Kidney epithelial cell (primary cell): ENCODE data around the gene CNTN1. TPM values are rescaled to one million over a fixed set of nuclear protein-coding genes. Genes with fewer than 3 reads are reported as not detected.

Experiments
- DNase-seq: peaks from one replicate; pipeline ENCODE4 v3.0.0-alpha.2; 2010; ENCODE audit warnings: low read depth
- H3K27me3 ChIP-seq: 2 replicates; pipeline ENCODE4 v1.6.0; 2011; ENCODE audit warnings: low read length; ENCODE audit not compliant: control insufficient read depth, insufficient read depth
- H3K36me3 ChIP-seq: 2 replicates; pipeline ENCODE4 v1.5.1; 2011; ENCODE audit warnings: low read length; ENCODE audit not compliant: control insufficient read depth, insufficient read depth
- H3K4me3 ChIP-seq: 2 replicates; pipeline ENCODE4 v1.5.1; 2011; ENCODE audit warnings: low read depth, mild to moderate bottlenecking, control low read depth, low read length
- CTCF ChIP-seq: IDR thresholded peaks from 2 replicates; pipeline ENCODE4 v1.5.1; 2011; ENCODE audit warnings: mild to moderate bottlenecking, moderate library complexity, low read length, control low read depth, inconsistent platforms; ENCODE audit not compliant: insufficient read depth, poor library complexity, severe bottlenecking
- total RNA-seq: library from RNA; depleted of rRNA; stranded (reverse); fragments of >200 nt; gene quantifications from 2 replicates; pipeline ENCODE4 v1.2.3, GENCODE V29; 2015

CNTN1 gene
- total RNA-seq, 1 donor from 2014 or later, result 1.5 TPM

- no peak overlapping the region for H3K4me3 ChIP-seq
- H3K36me3 ChIP-seq, result no peaks in the 10 kb centered on the region
- H3K27me3 ChIP-seq, result no peaks in the 10 kb centered on the region
- DNase-seq, result no peak
- no peak for TF ChIP-seq CTCF
Measured at GRCh38 chr12:40663781-40664180, 28.5 kb upstream of the CNTN1 start.

GRCh38 chr12:40668099-40668529 lies 24.1 kb upstream of the CNTN1 start:
- no peak for DNase-seq
- H3K4me3 ChIP-seq, result no peak overlapping the region
- TF ChIP-seq CTCF, result no peak
- no peaks in the 10 kb centered on the region for H3K36me3 ChIP-seq
- H3K27me3 ChIP-seq, result no peaks in the 10 kb centered on the region

- no peak for TF ChIP-seq CTCF
- Histone ChIP-seq H3K36me3 (no peaks in the 10 kb centered on the region), H3K27me3 (no peaks in the 10 kb centered on the region), H3K4me3 (no peak overlapping the region)
- DNase-seq, result no peak
Measured at GRCh38 chr12:40672741-40673271, 19.4 kb upstream of the CNTN1 start.

- no peak for DNase-seq
- H3K4me3 ChIP-seq, result no peak overlapping the region
- no peaks in the 10 kb centered on the region for H3K36me3 ChIP-seq
- TF ChIP-seq CTCF, result no peak
- H3K27me3 ChIP-seq, result no peaks in the 10 kb centered on the region
Measured at GRCh38 chr12:40681148-40681547, 11.1 kb upstream of the CNTN1 start.

- TF ChIP-seq CTCF, result no peak
- Histone ChIP-seq H3K4me3 (no peak overlapping the region), H3K36me3 (no peaks in the 10 kb centered on the region), H3K27me3 (no peaks in the 10 kb centered on the region)
- no peak for DNase-seq
Measured at GRCh38 chr12:40684986-40685385, 7.3 kb upstream of the CNTN1 start.

GRCh38 chr12:40688085-40688725 lies 4.0 kb upstream of the CNTN1 start:
- no peak for TF ChIP-seq CTCF
- no peak for DNase-seq
- no peak overlapping the region for H3K4me3 ChIP-seq
- peaks cover 13% of the 10 kb centered on the region for H3K27me3 ChIP-seq
- H3K36me3 ChIP-seq, result no peaks in the 10 kb centered on the region
